ENCODE data around the gene SLC5A8.

DNA sequence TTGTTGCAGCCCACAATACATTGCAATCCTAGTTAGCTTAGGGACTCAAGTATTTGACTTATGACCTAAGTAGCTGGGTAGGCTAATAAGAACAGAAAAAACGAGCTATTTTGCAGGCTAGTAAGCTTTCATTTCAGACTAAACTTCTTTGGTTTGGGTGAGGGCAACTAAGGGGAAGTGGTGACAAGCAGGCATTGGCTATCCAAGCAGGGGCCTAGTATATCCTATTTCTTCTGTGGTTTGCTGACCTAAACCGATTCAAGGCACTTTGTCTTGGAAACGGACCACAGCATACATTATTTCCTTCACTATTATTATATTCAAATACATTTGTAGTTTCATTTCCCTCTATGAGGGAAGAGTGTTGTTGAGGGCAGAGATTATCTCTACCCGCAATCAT is 21.6 kb upstream of the SLC5A8 start:
- TF ChIP-seq EZH2 (IDR thresholded peaks at IDR 0.05; ENCODE audit: borderline replicate concordance, low read length) = no peak
- TF ChIP-seq, protein P1, sequence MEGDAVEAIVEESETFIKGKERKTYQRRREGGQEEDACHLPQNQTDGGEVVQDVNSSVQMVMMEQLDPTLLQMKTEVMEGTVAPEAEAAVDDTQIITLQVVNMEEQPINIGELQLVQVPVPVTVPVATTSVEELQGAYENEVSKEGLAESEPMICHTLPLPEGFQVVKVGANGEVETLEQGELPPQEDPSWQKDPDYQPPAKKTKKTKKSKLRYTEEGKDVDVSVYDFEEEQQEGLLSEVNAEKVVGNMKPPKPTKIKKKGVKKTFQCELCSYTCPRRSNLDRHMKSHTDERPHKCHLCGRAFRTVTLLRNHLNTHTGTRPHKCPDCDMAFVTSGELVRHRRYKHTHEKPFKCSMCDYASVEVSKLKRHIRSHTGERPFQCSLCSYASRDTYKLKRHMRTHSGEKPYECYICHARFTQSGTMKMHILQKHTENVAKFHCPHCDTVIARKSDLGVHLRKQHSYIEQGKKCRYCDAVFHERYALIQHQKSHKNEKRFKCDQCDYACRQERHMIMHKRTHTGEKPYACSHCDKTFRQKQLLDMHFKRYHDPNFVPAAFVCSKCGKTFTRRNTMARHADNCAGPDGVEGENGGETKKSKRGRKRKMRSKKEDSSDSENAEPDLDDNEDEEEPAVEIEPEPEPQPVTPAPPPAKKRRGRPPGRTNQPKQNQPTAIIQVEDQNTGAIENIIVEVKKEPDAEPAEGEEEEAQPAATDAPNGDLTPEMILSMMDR (IDR thresholded peaks at IDR 0.05; ENCODE audit: low read length) = no peak

Measured in OCI-LY1 (cell line).